Suprapubic skin (tissue), 4 donors: ENCODE results near the gene OR2AE1.

Experiments used
- CTCF ChIP-seq, 2 donors: fragments of 200-600 bp in 1 of 2; fragments of 450-650 bp in 1 of 2; sonication (generic) in 1 of 2; IDR thresholded peaks; one replicate each; pipeline ENCODE4 v1.5.1; 2016 to 2019; ENCODE audit warnings: antibody characterized with exemption in 2 of 2, mild to moderate bottlenecking in 1 of 2, moderate library complexity in 1 of 2
- EP300 ChIP-seq: sonication (generic); formaldehyde crosslinking; IDR thresholded peaks from one replicate; pipeline ENCODE4 v1.6.1; 2017; ENCODE audit warnings: antibody characterized with exemption
- POLR2A ChIP-seq, 2 donors: fragments of 450-650 bp; IDR thresholded peaks; one replicate each; pipeline ENCODE4 v1.6.1; 2017; ENCODE audit warnings: antibody characterized with exemption in 2 of 2, mild to moderate bottlenecking in 2 of 2, moderate library complexity in 2 of 2
- POLR2AphosphoS5 ChIP-seq, 3 donors: sonication (generic); formaldehyde crosslinking; IDR thresholded peaks; one replicate each; pipeline ENCODE4 v1.6.1; 2017; ENCODE audit warnings: antibody characterized with exemption in 3 of 3

GRCh38 chr7:99897322-99898022 lies 20.6 kb upstream of the OR2AE1 start:
- TF ChIP-seq POLR2A (IDR thresholded peaks at IDR 0.05) (no peak), POLR2AphosphoS5 (IDR thresholded peaks at IDR 0.05) (no peak), CTCF (IDR thresholded peaks at IDR 0.05) (no peak), EP300 (no peak)
